GM21786 (cell line): ENCODE results near the gene DICER1.
"Not testable (repeated sequence)": the region's sequence is repeated elsewhere in the genome, so short reads cannot be mapped to it uniquely, and the experiment has no call there.

ENCODE experiments used
- ATAC-seq: cut with Tn5 transposase; IDR thresholded peaks from one replicate; pipeline ENCODE4 v1.9.1; 2021; ENCODE audit not compliant: unreplicated experiment

Gene DICER1, protein sequence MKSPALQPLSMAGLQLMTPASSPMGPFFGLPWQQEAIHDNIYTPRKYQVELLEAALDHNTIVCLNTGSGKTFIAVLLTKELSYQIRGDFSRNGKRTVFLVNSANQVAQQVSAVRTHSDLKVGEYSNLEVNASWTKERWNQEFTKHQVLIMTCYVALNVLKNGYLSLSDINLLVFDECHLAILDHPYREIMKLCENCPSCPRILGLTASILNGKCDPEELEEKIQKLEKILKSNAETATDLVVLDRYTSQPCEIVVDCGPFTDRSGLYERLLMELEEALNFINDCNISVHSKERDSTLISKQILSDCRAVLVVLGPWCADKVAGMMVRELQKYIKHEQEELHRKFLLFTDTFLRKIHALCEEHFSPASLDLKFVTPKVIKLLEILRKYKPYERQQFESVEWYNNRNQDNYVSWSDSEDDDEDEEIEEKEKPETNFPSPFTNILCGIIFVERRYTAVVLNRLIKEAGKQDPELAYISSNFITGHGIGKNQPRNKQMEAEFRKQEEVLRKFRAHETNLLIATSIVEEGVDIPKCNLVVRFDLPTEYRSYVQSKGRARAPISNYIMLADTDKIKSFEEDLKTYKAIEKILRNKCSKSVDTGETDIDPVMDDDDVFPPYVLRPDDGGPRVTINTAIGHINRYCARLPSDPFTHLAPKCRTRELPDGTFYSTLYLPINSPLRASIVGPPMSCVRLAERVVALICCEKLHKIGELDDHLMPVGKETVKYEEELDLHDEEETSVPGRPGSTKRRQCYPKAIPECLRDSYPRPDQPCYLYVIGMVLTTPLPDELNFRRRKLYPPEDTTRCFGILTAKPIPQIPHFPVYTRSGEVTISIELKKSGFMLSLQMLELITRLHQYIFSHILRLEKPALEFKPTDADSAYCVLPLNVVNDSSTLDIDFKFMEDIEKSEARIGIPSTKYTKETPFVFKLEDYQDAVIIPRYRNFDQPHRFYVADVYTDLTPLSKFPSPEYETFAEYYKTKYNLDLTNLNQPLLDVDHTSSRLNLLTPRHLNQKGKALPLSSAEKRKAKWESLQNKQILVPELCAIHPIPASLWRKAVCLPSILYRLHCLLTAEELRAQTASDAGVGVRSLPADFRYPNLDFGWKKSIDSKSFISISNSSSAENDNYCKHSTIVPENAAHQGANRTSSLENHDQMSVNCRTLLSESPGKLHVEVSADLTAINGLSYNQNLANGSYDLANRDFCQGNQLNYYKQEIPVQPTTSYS (N-terminal part only)

DNA sequence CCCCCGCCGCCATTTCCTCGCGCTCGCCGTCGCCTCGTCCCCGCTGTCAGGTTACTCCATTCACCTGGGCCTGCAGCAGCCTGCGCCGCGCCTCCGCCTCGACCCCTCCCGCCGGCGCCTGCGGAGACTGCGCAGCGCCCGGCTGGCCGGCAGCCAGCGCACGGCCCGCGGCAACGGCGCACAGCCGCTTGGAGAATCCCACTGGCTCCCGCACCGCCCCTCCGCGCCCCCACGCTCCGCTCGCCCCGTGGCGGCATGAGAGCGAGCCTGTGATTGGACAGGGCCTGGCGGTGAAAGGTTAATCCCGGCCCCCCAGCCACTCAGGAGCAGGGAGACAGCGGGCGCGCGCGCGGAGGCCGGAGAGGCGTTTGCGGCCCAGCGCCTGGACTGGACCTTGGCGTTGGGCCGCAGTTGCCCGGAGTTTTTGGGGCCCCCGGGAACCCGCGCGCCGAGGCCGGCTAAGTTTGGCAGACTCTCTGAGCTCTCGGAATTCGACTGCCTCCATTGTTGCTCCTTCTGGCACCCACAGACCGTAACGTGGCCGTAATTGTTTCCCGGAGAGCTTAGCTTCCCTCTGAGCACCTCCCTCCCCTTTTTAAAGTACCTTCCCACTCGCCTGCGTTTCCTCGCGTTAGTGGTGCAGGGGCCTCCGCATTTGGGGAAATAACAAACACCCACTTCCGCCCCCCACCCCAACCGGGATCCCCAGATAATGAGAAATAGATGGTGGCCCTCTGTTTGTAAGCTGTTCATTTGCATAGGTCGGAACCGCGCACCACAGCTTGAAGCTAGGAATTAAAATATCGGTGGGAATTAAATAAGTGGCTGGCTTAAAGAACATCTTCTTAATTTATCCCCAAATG is at the start of gene DICER1:
Gene DICER1, minus strand, starts transcription at position 203 of the 863 bp plus-strand sequence. CDS start 24,071 bp downstream, outside the sequence.
- peak; percentile 74 for ATAC-seq

DNA sequence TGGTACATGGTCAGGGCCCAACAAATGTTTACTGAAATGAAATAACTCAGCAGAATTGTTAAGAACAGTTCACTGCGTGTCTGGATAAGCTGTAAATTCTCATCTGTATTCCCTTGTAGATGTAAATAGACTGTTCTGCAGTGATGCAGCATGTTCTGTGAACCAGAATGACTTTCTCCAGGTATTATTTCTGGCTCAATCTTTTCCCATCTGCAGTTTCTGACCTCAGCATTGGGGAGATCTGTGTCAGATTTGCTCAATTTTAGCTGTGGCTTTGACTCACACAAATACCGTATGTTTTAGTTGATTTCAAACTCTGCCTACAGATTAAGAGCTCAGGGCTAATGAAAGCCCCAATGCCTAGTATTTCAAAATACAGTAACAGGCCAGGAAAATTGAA is 49.2 kb upstream of the DICER1 start:
- no peak for ATAC-seq

DNA sequence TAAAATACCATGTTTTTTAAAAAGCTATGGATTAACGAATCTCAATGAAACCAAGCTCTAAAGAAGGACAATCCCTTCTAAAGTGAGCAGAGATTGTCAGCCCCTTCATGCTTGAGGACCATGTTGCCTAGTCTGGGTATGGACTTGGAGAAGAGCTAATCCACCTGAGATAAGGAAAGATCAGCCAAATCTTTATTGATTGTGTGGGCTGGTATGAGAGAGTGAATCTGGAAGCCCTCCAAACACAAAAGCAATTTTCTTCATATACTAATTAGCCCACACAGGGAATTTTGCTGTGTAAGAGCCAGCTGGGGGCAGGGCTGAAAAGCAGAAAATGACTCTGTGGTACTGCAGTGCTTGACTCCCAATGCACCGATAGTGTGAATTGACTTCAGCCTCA is 47.4 kb upstream of the DICER1 start:
- ATAC-seq = no peak

DNA sequence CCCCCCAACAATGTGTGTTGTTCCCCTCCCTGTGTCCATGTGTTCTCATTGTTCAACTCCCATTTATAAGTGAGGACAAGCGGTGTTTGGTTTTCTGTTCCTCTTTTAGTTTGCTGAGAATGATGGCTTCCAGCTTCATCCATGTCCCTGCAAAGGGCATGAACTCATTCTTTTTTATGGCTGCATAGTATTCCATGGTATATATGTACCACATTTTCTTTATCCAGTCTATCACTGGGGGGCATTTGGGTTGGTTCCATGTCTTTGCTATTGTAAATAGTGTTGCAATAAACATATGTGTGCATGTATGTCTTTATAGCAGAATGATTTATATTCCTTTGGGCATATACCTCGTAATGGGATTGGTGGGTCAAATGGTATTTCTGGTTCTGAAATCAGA is 44.4 kb upstream of the DICER1 start:
- not testable (repeated sequence) for ATAC-seq

DNA sequence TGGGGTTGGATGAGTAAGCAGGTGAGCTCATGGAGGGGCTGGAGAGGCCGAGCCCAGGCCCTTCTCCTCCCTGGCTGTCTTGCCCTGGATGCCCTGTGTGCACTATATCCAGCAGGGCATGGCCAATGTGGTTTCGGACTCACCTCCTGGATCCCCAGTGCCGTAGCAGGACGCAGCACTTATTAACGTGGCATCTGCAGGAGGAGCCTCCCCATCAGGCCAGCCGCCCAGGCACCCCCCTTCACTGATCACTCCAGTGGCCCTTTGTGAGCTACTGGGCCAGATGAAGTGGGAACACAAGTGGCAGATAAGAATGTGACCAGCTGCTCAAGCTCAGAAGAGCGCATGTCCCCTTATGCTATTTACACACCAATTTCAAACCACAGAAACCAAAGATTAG is 43.1 kb upstream of the DICER1 start:
- no peak for ATAC-seq

DNA sequence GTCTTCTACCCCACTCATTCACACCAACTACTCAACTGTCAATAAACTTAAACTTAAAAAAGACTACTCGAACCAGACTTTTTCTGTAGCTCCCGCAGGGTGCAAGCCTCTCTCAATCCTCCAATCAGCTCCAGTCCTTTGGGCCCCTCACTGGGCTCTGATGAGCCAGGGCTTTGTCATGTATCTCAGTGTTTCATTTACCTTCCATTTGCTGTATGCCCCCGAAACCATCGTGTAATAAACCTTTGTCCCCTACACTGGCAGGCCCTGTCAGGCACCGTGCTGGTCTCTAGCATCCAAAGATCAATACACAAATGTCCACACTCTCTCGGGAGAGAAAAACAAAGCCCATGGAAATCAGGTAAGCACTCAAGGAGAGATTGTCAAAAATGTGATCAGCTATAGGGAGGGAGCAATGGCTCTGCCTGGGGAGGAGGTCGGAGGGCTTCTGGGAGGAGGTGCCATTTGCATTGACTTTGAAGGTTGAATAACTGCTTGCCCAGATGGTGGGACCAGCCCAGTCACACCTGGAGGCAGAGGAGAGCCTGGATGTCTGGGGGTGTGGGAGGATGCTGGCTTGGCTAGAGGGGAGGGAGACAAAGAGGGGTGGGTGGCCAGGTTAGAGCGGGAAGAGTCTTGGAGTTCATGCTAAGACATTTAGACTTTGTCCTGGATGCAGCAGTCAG is 42.1 kb upstream of the DICER1 start:
- no peak for ATAC-seq

DNA sequence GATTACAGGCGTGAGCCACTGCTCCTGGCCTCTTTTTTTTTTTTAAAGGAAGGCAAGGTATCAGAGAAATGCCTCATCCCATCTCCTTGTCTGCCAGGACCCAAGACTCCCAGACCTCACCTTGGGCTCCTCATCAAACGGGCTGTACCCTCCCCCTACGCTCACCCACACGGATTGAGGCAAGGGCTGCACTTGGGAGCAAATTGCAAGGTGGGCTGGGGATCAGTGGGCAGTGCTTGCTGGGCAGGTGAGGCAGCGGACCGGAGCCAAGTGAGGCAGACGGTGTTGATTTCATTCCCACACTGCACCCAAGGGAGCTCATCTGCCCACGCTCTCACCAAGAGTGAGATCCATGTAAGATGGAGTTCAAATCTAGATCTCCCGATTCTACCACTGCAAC is 41.0 kb upstream of the DICER1 start:
- ATAC-seq = no peak

DNA sequence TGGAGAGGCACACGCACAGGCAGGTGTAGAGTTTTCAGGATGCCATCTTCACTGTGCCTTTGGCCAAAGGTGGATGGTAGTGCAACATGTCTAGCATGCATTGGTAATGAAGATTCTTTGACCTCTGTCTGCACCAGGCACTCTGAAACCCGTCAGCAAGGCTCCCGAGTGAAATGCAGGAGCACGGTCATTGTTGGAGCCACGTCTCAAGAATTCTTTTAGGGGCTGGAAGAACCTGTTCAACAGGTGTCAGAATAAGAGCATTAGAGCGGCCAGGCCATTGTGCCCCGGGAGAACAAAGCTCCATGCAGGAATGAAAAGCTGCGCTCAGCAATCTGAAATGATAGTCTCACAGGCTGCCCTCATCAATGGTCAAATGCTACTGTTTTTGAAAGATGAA is 40.2 kb upstream of the DICER1 start:
- no peak for ATAC-seq

DNA sequence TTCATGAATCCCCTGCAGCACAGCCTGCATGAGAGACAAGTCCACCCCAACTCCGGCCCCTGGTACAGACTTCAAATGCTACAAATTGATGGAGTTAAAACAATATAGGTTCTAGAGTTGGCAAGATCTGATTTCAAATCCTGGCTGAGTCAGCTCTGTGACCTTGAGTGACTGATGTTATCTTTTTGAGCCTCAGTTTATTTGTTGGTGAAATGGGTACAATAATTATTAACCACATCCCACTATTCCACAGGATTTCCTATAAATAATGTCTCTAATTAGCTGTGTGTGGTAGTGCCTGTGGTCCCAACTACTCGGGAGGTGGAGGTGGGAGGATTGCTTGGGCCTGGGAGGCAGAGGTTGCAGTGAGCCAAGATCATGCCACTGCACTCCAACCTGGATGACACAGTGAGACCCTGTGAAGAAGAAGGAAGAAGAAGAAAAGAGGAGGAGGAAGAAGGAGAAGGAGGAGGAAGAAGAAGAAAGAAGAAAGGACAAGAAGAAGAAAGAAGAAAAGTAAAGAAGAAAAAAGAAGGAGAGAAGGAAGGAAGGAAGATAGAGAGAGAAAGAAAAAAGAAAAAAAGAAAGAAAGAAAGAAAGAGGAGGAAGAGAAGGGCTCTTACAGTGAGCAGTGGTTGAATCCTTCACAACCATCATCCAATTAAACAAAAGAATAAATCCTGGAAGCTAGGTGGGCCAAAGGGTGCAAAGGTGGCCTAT is 39.7 kb upstream of the DICER1 start:
- ATAC-seq = no peak

DNA sequence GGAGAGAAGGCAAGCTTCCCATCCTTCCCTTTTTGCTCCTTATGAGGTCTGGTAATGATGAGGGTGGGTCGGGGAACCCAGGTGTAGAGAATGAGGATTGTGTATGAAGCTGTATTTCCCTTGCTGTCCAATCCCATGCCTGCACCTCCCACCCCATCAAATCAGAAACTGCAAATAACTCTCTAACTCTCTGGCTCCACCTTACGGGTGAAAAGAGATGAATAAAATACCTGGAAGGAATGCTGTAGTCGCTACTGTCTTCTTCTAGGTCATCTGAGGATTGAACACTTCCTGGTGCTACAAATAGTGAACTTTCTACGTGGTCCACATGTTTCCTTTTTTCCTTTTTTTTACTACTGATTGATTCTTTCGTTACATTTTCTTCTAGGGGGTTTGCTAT is 38.9 kb upstream of the DICER1 start:
- peak; percentile 58 for ATAC-seq

DNA sequence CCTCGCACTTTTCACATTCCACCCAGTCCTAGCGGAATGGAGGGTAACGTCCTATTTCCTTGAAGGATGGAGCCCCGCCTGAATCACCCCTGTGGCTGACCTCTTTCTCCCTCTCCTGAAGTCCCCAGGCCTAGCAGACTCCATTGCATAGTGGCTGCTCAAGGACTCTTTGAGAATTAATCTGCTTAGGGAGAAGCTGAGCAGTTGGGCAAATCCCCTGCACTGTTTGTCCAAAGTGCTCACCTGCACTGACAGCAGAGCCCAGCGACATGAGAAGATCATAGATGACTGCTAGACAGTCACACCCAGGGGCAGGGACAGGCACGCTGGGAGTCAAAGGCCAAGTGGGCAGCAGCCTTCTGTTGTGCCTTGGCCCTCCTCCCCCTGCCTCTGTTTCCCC is 37.7 kb upstream of the DICER1 start:
- no peak for ATAC-seq

DNA sequence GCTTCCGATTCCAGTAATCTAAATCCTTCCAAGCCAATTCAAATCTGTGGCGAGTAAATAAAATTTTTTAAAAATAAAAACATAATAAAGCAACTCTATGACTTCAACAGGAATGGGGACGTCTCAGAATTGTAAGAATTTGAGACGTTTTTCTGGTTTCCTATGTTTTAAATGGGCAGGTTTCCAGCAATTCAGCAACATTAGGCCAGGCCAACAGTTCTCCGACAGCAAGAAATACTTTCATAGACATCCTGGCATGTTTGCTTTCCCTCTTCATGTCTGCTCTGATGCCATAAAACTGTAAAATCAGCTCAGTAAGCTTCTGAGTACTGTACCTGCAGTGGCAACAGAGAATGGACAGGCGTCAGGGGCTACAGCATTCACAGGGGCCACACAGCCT is 35.8 kb upstream of the DICER1 start:
- no peak for ATAC-seq

DNA sequence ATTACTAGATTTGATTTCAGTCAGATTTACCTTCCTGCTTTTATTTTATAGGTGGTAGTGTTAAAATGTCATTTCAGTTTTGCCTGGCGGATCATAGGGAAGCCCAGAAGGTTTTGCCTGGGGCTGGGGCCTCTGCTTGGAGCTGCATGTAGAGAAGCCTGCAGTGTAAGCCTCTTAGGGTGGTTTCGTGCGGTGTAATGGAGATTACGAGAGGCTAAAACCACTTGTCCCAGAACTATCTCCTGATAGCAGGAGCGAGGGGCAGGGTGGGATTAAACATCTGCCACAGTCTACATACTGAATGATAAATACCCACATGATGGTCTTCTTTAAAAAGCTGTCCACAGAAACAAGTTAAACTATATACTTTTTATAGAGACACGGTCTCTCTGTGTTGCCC is 35.0 kb upstream of the DICER1 start:
- ATAC-seq = no peak

DNA sequence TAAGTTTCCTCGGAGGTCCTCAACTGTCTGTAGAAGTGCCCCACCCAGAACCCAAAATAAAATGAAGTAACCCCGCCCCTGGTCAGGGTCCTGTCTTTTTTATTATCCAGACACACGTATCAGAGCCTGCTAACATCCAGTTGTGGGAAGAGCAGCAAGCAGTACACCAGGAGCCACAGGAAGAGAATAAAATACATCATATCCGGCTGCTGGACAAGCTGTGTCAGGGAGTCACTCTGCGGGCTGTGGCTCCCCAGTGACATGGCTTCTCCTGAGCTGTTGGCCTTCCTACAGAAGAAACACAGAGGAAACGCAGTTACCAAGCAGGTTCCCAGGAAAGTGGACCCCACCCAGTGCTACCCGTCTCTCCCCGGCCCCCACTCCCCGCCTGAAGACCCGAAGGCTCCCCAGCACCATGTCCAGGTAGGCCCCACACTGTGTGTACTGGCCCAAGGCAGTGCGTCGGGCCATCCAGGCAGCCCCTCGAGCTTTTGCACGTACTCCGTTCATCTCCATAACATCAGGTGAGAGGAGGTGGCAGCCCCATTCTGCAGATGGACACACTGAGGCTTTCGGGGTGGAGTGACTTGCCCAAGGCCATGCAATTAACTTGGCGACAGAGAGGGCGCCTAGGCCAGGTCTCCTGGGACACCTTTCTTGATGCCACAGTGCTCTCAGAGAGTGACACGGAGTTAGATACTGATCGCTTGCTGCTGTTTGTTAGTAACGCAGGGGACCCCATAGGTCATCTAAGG is 34.3 kb upstream of the DICER1 start:
- ATAC-seq = no peak

DNA sequence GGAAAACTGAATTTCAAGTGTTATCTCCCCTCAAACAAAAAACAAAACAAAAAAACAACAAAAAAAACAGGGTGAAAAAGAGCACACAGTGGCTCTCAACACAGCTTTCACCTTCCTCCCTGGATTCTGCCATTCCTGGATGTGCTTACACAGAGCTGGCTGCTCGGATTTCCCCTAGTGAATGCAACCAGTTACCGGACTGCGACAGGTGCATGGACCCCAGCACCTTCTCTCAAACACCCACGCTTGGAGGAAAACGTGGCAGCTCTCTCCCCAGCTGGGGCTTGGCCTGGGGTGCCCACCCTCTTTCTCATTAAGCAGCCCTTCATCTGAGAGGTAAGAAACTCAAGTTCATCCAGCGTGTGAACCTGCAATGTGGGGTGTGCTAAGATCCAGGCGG is 33.5 kb upstream of the DICER1 start:
- ATAC-seq = no peak

DNA sequence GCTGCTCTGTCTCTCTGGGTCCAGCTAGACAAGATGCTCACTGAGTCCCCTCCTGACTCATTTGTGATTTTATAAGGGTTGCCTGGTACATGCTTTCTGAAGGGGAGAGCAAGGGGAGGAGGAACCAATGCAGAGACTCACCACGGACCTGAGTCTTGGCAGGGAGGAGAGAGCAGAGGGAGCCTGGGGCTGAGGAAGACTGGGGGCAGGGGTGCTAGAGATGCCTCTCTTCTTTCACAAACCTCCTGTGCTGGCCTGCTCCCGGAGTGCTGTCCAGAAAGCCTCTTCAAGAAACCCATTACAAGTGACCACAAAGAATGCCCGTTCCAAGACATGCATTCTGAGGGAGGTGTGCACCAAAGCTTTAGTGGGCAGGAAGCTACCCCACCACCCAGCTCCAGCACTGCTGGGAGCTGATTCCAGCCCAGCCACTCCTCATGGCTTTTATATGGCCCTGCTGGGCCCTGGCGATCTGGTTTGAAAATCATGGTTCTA is 33.1 kb upstream of the DICER1 start:
- no peak for ATAC-seq

DNA sequence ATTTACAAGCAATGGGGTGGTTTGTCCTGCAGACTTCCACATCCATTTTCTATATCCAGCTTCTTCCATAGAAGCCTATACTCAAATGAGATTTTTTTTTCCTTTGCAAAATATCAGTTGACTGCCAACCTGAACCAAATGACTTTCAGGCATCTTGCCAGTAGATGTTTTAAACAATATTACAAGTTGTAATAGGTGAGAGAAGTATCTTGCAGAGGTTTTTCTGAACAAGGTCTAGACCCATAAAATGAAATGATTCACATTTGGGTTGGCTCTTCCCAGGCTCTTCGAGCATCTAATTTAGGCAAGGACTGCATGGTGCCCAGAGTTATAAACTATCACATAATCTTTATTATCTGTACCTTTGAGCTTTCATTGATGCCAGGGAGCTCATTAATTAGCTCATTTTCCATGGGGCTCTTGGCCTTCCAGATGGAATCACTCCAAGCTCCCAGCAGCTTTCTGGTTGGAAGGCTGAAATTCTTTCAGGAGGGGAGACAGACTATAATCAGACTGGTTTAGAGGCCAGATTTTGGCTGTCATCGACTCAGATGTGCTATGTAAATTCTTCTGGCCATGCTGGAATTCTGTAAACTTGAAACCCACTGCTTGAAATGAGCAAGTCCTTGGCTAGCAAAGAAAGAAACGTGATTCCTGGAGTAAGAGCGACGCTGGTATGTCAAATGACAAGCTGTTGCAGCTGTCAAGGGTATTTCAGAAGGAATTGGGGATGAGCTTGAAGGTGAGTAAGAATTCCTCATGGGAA is 32.2 kb upstream of the DICER1 start:
- ATAC-seq = no peak

DNA sequence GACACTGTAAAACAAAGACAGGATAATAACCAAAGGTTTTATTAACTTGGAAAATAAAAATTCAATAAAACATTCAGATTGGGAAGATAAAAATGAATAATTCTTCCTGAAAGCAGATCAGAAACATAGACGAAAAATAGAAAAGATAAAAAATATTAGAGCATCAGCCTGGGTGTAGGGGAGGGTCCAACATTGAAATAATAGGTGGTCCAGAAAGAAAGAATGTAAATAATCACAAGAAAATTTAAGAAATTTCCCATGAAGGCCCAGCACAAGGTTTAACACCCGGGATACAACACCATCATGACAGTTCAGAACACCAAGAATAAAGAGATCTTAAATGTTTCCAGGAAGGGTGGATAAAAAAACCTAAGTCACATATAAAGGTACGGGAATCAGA is 31.1 kb upstream of the DICER1 start:
- ATAC-seq = no peak
